Measurements from ENCODE around the gene ARRB1. TPM values are rescaled to one million over a fixed set of nuclear protein-coding genes. Genes with fewer than 3 reads are reported as not detected.
"Not testable (repeated sequence)": the region's sequence is repeated elsewhere in the genome, so short reads cannot be mapped to it uniquely, and the experiment has no call there.

ARRB1 gene
- total and polyA plus RNA-seq, 9 donors = 15.2 to 68.0 (median 27.2) TPM

- Histone ChIP-seq H3K36me3 (no peaks in the 10 kb centered on the region), H3K9me3 (no peaks in the 10 kb centered on the region), H3K27me3 (no peaks in the 10 kb centered on the region), H3K27ac (no peak overlapping the region), H3K4me1 (ENCODE audit: insufficient read depth) (no peaks in the 10 kb centered on the region), H3K4me3 (no peak overlapping the region)
- TF ChIP-seq POLR2A (IDR thresholded peaks at IDR 0.05) (no peak), EP300 (IDR thresholded peaks at IDR 0.05) (no peak)
- TF ChIP-seq, protein P1, sequence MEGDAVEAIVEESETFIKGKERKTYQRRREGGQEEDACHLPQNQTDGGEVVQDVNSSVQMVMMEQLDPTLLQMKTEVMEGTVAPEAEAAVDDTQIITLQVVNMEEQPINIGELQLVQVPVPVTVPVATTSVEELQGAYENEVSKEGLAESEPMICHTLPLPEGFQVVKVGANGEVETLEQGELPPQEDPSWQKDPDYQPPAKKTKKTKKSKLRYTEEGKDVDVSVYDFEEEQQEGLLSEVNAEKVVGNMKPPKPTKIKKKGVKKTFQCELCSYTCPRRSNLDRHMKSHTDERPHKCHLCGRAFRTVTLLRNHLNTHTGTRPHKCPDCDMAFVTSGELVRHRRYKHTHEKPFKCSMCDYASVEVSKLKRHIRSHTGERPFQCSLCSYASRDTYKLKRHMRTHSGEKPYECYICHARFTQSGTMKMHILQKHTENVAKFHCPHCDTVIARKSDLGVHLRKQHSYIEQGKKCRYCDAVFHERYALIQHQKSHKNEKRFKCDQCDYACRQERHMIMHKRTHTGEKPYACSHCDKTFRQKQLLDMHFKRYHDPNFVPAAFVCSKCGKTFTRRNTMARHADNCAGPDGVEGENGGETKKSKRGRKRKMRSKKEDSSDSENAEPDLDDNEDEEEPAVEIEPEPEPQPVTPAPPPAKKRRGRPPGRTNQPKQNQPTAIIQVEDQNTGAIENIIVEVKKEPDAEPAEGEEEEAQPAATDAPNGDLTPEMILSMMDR (IDR thresholded peaks at IDR 0.05) = no peak
- DNase-seq = peak in 3 of 5 donors; percentile 10 to 25 (median 16)
- 80 to 90% (median 85%) methylated on average over 6 of the region's 6 CpGs for WGBS, 3 donors
- intact Hi-C loops (cut with DNase I) = loop anchor here in 1 of 4 donors (5.0 kb wide), 1 partner anchor 257 kb away; no protein-coding TSS in a partner anchor
These were observed 75.9 kb downstream of the ARRB1 start for GRCh38 chr11:75275581-75275980.

DNA sequence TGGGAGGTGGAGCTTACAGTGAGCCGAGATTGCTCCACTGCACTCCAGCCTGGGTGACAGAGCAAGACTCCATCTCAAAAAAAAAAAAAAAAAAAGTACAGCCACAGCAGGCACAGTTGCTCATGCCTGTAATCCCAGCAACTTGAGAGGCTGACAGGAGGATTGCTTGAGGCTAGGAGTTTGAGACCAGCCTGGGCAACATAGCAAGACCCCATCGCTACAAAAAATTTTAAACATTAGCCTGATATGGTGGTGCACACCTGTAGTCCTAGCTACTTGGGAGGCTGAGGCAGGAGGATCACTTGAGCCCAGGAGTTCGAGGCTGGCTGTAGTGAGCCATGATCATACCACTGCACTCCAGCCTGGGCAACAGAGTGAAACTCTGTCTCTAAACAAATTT lies 76.7 kb downstream of the ARRB1 start:
- H3K27me3 ChIP-seq; H3K27ac ChIP-seq; H3K4me3 ChIP-seq; H3K9me3 ChIP-seq; H3K36me3 ChIP-seq; H3K4me1 ChIP-seq (ENCODE audit: insufficient read depth): not testable (repeated sequence)
- WGBS, 3 donors = 84 to 98% (median 95%) methylated on average over 3 of the region's 3 CpGs
- intact Hi-C loops (cut with DNase I) = loop anchor here in 1 of 4 donors (5.0 kb wide), 1 partner anchor 258 kb away; no protein-coding TSS in a partner anchor
- peak in 1 of 5 donors; percentile 3 for DNase-seq

DNA sequence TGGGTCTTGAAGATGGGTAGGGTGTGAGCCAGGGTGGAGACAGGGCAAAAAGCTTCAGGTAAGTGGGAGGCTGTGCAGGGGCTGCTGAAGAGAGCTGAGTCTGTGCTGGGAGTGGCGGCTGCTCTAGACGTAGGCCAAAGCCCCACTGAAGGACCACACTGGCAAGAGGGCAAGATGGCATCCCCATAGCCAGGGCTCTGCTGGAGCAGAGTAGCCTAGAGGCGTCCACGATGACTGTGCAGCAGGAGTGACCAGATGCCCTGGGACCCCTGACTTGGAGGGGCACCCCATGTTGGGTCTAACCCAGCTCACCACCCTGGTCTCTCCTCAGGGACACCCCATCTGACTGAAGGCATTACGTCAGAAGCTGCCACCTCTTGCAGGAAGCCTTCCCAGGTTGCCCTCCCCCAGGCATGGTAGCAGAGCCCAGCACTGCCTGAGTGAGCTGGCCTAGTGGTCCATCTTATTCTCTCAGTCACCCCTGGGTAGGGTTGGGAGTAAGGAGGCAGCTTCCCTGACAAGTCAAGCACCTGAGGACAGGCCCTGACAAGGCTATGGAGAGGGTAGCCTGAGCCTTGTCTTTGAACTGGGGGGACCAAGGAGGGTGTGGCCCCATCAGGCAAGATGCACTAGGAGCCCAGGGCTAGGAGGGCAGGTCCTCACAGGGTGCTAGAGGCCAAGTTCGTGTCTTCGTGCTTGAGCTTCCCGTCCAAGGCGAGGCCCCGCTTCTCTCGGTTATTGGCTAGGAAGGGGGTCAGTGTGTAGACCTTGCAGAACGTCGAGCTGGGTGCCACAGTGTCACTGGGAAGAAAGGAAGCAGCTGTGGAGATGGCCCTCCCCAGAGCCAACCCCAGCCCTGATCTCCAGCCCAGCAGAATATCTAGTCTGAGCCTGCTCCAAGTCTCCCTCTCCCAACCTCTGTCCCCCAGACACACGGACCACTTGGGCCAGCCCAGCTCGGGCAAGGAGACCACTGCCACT lies 77.8 kb downstream of the ARRB1 start:
- H3K4me1 ChIP-seq (ENCODE audit: insufficient read depth) = no peaks in the 10 kb centered on the region
- no peak overlapping the region for H3K4me3 ChIP-seq
- H3K36me3 ChIP-seq = no peaks in the 10 kb centered on the region
- no peaks in the 10 kb centered on the region for H3K9me3 ChIP-seq
- H3K27me3 ChIP-seq = no peaks in the 10 kb centered on the region
- WGBS, 3 donors = 86 to 90% (median 88%) methylated on average over 15 of the region's 15 CpGs
- intact Hi-C loops (cut with DNase I) = no loop called here
- DNase-seq = peak in 3 of 5 donors; percentile 9 to 21 (median 12)
- TF ChIP-seq, protein P1 (IDR thresholded peaks at IDR 0.05) = no peak
- no peak for TF ChIP-seq EP300 (IDR thresholded peaks at IDR 0.05)
- no peak for TF ChIP-seq POLR2A (IDR thresholded peaks at IDR 0.05)
- H3K27ac ChIP-seq = no peak overlapping the region

DNA sequence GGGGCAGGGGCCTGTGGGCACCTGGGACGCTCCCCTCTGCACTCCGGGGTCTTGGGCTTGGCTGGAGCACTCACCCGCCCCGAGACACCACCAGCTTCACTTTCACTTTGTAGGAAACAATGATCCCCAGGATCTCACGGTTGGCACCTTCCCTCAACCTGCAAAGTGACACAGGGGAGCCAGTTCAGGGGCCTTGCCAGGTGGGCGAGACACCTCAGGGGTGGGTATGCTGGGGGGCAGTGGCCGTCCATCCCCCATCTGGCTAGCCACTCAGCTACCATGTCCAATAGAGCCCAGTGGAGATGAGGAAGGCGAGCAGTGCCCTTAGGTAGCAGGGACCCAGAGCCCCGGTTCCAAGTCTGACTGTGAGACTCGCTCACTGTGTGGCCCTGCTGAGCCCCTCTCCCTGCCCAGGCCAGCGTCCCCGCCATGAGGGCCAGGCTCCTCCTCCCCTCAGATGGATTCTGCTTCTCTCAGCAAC lies 78.6 kb downstream of the ARRB1 start:
- Histone ChIP-seq H3K27me3 (no peaks in the 10 kb centered on the region), H3K4me3 (no peak overlapping the region), H3K27ac (no peak overlapping the region), H3K36me3 (no peaks in the 10 kb centered on the region), H3K9me3 (no peaks in the 10 kb centered on the region), H3K4me1 (ENCODE audit: insufficient read depth) (no peaks in the 10 kb centered on the region)
- WGBS, 3 donors = 93 to 94% (median 94%) methylated on average over 8 to 12 of the region's 12 CpGs
- peak in 2 of 5 donors; percentile 14 to 23 for DNase-seq
- TF ChIP-seq, protein P1 (IDR thresholded peaks at IDR 0.05) = no peak
- no peak for TF ChIP-seq EP300 (IDR thresholded peaks at IDR 0.05)
- no peak for TF ChIP-seq POLR2A (IDR thresholded peaks at IDR 0.05)
- intact Hi-C loops (cut with DNase I) = no loop called here
